NCI-H1048 (cell line): ENCODE data around the gene FOXF1.

Experiments
- DNase-seq: peaks from one replicate; lab custom pipeline; 2025; lab: John Stamatoyannopoulos, UW

The FOXF1 gene

DNA sequence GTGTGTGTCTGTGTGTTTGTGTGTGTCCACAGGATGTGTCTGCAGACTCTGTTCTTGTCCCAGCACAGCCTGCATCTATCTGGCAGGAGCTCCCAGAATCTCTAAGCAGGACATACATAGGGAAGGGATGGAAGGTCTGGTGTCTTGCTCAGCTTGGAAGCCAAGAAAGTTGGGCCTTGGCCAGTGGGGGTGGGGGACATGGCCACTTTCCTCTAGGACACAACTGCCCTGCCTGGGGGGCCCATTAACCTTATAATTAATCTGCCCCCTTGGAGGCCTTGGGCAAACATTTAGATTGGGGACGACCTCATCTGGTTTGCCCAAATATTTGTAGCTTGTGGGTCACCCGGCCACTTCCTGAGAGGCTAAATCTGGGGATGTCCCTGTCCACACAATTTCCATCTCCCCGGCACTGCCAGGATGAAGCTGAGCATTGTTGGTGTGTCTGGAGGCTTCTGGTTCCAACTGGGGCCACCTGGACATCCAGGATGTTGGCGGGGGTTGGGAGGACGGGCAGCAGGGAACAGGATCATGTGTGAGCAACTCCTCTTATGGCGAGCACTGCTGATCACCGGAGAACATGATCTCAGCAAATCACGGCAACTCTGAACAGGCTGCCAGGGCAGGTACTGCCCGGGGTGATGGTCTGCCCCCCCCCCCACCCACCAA lies 17.2 kb upstream of the FOXF1 start:
- DNase-seq: no peak

DNA sequence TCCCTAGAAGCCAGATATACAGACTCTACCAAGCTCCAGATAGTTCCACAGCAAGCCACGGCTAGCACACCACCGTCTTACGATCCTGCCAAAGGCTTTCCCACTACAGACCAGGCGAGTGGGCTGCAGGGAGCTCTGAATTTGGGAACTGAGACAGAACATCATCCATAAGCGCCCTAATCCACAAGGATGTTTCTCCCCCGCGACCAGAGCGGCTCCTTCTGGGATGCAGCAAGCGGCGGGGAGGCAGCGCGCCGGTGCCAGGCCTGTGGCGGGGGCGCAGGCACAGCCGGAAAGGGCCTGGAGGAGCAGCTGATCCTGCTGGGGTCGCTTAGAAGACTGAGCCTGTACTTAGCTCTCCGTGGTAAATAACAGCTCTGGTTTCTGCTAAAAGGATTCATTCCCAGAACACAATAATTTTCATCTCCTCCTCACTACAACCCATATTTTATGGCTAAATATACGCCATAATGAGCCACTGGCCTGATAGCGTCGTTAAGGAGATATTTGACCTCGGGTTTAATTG lies 16.2 kb upstream of the FOXF1 start:
- DNase-seq: no peak

DNA sequence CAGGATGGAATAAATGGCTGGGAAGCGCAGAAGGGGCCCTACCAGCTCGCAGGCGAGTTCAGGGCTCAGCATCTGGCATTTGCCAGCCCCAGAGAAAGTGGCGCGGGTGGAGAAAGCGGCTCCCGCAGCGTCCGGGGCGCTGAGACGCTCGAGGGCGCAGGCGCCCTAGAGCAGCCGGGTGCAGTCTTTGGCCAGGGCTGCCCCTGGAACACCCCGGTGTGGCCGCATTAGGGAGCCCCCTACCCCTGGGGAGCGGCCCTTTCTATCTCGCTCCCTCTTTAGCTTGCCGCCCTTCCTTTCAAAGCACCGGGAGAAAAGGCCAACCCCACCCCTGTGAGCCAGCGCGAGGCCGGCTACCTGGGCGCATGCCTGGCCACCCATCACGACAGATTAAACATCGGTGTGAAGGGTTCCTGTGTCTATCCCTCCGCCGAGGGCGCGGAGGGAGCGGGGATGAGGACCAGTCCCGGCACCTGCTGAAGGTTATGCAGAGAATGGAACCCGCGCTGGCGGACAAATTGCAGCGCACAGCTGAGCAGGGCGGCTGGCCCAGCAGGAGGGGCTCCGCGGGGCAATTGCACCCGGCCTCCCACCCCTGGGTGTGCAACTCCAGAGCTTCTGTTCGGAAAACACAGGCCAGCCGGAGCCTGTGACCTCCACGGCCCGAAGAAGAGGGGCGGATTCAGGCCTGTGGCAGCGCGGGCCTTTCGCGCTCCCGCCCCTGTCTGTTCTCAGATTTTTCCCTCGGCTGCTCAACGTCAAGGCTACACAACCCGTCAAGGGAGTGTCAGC lies 15.6 kb upstream of the FOXF1 start:
- DNase-seq: no peak

GRCh38 chr16:86495357-86495701 lies 15.0 kb upstream of the FOXF1 start:
- DNase-seq: no peak

- DNase-seq: no peak
These were observed 14.5 kb upstream of the FOXF1 start for GRCh38 chr16:86495756-86496261.

- DNase-seq: no peak
These were observed 13.9 kb upstream of the FOXF1 start for GRCh38 chr16:86496262-86496928.

- no peak for DNase-seq
These were observed 13.3 kb upstream of the FOXF1 start for GRCh38 chr16:86496929-86497461.

- no peak for DNase-seq
These were observed 12.7 kb upstream of the FOXF1 start for GRCh38 chr16:86497551-86498021.

GRCh38 chr16:86498155-86498670 lies 12.1 kb upstream of the FOXF1 start:
- no peak for DNase-seq

- DNase-seq: no peak
These were observed 11.5 kb upstream of the FOXF1 start for GRCh38 chr16:86498671-86499439.

DNA sequence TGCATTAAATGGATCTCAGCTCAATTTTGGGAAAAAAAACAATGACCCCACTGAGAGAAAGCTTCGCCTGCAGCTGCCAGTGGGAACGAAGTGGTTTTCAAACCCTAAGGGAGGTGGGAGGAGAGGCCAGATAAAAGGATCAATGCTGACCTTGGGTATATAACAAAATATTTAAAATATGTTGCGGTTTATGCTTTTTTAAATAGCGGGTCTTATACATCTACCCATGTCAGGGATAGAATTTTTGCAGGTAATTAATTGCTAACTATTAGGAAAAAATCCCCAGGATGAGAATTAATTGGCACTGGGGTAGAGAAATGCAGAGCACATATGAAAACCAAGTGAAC lies 10.9 kb upstream of the FOXF1 start:
- DNase-seq: no peak

- no peak for DNase-seq
These were observed 10.2 kb upstream of the FOXF1 start for GRCh38 chr16:86499889-86500707.

GRCh38 chr16:86500708-86501510 lies 9.4 kb upstream of the FOXF1 start:
- no peak for DNase-seq

DNA sequence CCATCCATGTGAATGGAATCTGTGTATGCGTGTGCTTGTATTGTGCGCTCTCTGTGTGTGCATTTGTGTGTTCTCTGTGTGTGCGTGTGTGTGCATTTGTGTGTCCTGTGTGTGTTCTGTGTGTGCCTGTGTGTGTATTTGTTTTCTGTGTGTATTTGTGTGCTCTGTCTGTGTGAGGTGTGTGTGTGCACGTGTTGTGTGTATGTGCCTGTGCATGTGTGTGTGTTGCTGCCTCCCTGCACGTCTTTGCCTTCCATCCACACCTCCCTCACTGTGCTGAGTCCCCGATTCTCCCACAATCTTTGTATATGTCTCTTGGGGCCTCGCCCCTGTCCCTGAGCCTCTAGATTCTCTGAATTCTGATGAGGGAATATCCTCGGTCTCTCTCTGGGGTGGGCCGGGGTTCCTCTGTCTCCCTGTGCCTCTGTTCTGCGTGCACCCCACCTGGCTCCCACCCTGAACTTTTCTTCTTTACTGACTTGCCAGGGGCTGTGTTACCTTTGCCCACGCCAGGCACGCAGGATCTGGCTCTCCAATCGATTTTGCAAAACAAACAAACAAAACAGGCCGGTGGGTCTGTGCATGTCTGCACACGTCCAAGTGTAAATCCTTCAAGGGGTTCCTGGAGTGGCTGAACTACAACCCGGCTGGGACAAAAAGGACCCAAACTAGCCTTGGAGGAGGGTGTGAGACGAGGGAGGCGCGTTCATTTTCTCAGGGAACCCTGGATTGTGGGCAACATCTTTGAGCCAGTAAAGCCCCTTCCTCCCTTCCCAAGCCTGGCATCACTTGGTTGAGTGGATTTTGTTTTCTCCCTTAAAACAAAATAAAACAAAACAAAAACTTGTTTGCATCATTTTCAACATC lies 8.1 kb upstream of the FOXF1 start:
- DNase-seq: no peak

- no peak for DNase-seq
These were observed 7.2 kb upstream of the FOXF1 start for GRCh38 chr16:86502856-86503748.

DNA sequence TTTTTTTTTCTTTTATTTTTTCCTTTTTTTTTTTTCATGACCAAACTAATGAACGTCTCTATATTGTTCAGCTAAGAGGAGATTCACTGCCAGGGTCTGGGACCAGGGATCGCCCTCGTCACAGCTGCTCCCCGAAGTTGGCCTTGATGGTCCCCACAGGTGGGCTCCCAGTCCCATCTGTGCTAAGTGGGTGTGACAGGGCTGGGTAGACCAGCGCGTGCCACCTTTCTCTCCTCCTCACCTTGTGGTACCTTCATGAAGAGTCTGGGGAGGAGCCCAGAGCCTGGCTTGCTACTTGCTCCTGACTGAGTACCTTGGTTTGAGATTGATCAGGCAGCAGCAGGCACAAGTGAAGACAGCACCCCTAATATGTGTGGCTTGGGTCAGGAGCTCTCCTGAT lies 6.5 kb upstream of the FOXF1 start:
- DNase-seq: no peak

- no peak for DNase-seq
These were observed 5.8 kb upstream of the FOXF1 start for GRCh38 chr16:86504315-86505184.
